Measurements from ENCODE around the gene ENTREP3. TPM values are rescaled to one million over a fixed set of nuclear protein-coding genes. Genes with fewer than 3 reads are reported as not detected.
A peak's percentile ranks its signal among the peaks of the same experiment; 100 is the strongest.

Gene ENTREP3
- total RNA-seq, 1 donor from 2014 or later = 55.7 TPM

DNA sequence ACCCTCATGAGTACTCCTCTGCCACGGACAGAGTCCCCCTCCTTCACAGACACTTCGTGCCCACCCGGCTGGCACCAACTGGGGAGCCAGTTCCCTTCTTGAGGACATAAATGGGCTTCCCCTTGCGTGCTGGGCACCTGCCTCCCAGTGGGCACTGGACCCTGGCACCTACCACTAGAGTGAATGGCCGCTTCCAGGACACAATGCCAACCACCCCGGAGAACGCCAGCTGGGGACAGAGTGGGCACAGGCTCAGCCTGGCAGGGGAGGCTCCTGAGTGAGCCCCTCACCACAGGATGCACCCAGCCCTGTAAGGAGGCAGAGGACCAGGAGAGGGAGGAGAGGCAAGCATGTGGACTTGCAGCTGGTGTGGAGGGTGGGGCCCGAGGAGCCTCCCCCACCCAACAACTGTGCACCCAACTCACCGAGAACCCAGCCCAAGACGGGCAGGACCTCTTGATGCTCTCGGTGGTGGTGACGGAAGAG, 1.0 kb downstream of the ENTREP3 start:
- peaks cover 33% of the 10 kb centered on the region for H3K4me1 Mint-ChIP-seq (ENCODE audit: unreplicated experiment)
- peak overlapping the region; percentile 91 for H3K4me3 Mint-ChIP-seq
- DNase-seq (ENCODE audit: extremely low spot score, unreplicated experiment) = no peak
- H3K9me3 Mint-ChIP-seq = no peaks in the 10 kb centered on the region
- TF ChIP-seq, protein P1, sequence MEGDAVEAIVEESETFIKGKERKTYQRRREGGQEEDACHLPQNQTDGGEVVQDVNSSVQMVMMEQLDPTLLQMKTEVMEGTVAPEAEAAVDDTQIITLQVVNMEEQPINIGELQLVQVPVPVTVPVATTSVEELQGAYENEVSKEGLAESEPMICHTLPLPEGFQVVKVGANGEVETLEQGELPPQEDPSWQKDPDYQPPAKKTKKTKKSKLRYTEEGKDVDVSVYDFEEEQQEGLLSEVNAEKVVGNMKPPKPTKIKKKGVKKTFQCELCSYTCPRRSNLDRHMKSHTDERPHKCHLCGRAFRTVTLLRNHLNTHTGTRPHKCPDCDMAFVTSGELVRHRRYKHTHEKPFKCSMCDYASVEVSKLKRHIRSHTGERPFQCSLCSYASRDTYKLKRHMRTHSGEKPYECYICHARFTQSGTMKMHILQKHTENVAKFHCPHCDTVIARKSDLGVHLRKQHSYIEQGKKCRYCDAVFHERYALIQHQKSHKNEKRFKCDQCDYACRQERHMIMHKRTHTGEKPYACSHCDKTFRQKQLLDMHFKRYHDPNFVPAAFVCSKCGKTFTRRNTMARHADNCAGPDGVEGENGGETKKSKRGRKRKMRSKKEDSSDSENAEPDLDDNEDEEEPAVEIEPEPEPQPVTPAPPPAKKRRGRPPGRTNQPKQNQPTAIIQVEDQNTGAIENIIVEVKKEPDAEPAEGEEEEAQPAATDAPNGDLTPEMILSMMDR (conservative IDR thresholded peaks at IDR 0.05) = no peak
- H3K27me3 Mint-ChIP-seq = no peaks in the 10 kb centered on the region
- H3K27ac Mint-ChIP-seq = peak overlapping the region; percentile 61
- H3K36me3 Mint-ChIP-seq = peaks cover 12% of the 10 kb centered on the region

DNA sequence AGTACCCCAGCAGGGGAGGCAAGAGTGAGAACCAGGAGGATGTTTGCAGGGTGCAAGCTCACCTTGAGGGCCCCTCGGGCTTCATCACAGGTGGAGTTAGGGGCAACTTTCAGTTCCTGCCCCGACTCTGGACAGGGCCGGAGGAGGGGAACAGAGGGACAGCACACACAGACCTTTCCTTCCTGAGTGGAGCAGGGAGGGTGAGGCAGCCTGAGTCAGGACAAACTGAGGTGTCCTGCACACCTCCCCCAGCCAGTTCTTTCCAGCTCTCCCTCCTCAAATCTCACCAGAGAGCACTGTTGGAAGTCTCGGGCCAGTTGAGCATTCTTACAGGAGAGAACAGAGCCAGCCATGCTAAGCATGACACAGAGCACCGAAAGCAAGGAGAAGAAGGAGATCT, 1.5 kb downstream of the ENTREP3 start:
- H3K27me3 Mint-ChIP-seq = no peaks in the 10 kb centered on the region
- peaks cover 12% of the 10 kb centered on the region for H3K36me3 Mint-ChIP-seq
- peak overlapping the region; percentile 91 for H3K4me3 Mint-ChIP-seq
- no peaks in the 10 kb centered on the region for H3K9me3 Mint-ChIP-seq
- peaks cover 33% of the 10 kb centered on the region for H3K4me1 Mint-ChIP-seq (ENCODE audit: unreplicated experiment)
- H3K27ac Mint-ChIP-seq = peak overlapping the region; percentile 61
- TF ChIP-seq, protein P1 (conservative IDR thresholded peaks at IDR 0.05) = no peak
- DNase-seq (ENCODE audit: extremely low spot score, unreplicated experiment) = no peak

GRCh38 chr1:155253208-155253607, 2.1 kb downstream of the ENTREP3 start:
- Mint-ChIP-seq H3K4me3 (peak overlapping the region; percentile 91), H3K36me3 (peaks cover 8% of the 10 kb centered on the region), H3K4me1 (ENCODE audit: unreplicated experiment) (peaks cover 33% of the 10 kb centered on the region), H3K27me3 (no peaks in the 10 kb centered on the region), H3K9me3 (no peaks in the 10 kb centered on the region), H3K27ac (peak overlapping the region; percentile 61)
- DNase-seq (ENCODE audit: extremely low spot score, unreplicated experiment) = no peak
- TF ChIP-seq, protein P1 (conservative IDR thresholded peaks at IDR 0.05) = no peak

DNA sequence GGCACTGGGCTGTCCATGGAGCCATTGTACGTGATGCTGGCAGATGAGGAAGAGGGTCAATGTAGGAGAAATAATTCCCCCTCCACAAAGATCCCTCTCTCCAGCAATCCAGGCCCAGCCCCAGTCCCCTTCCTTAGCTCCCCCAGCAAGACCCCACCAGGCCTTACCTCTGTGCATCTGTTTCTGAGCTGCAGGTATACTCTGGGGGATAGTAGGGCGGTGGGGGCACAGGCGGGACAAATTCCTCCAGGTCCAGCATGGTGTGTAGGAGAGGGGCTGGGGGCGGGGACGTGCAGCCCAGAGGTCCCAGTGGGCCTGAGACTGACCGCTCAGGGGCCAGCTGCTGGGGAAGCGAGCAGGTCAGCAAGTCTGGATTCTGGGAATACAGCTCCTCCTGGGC, 3.7 kb downstream of the ENTREP3 start:
- Mint-ChIP-seq H3K4me1 (ENCODE audit: unreplicated experiment) (peaks cover 31% of the 10 kb centered on the region), H3K36me3 (peaks cover 3% of the 10 kb centered on the region), H3K27ac (no peak overlapping the region), H3K27me3 (no peaks in the 10 kb centered on the region), H3K9me3 (no peaks in the 10 kb centered on the region), H3K4me3 (no peak overlapping the region)
- no peak for DNase-seq (ENCODE audit: extremely low spot score, unreplicated experiment)
- TF ChIP-seq, protein P1 (conservative IDR thresholded peaks at IDR 0.05) = no peak

- Mint-ChIP-seq H3K9me3 (no peaks in the 10 kb centered on the region), H3K27ac (peak overlapping the region; percentile 71), H3K36me3 (peaks cover 3% of the 10 kb centered on the region), H3K27me3 (no peaks in the 10 kb centered on the region), H3K4me1 (ENCODE audit: unreplicated experiment) (peaks cover 25% of the 10 kb centered on the region), H3K4me3 (peak overlapping the region; percentile 76)
- TF ChIP-seq, protein P1 (conservative IDR thresholded peaks at IDR 0.05) = peak; percentile 100
- DNase-seq (ENCODE audit: extremely low spot score, unreplicated experiment) = peak; percentile 97
These were observed 4.4 kb downstream of the ENTREP3 start for GRCh38 chr1:155250633-155251449.

Measured in type B pancreatic cell (in vitro differentiated cells).